ENCODE results near the gene AXIN1. TPM values are rescaled to one million over a fixed set of nuclear protein-coding genes. Genes with fewer than 3 reads are reported as not detected.

Gene AXIN1
- total and polyA plus RNA-seq, 2 donors (not counting 1 experiment from before 2014, with no cell fraction given): 5.1 to 18.7 TPM

DNA sequence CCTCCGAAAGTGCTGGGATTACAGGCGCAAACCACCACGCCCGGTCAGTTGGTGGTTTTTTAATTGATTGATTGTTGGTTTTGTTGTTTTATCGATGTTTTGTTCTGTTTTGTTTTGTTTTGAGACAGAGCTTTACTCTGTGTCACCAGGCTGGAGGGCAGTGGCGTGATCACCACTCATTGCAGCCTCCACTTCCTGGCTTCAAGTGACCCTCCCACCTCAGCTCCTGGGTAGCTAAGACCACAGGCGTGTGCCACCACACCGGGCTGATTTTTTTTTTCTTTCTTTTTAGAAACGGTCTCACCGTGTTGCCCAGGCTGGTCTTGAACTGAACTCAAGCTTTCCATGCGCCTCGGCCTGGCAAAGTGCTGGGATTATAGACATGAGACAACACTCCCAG is 105.5 kb downstream of the AXIN1 start:
- no peak overlapping the region for H3K4me3 ChIP-seq (replicated peaks in 1 of 4; ENCODE audit: control extremely low read depth in 1 of 4, insufficient read depth in 1 of 4, low read depth in 3 of 4, low read length in 4 of 4)
- no peaks in the 10 kb centered on the region for H4K20me1 ChIP-seq (ENCODE audit: control insufficient read depth, extremely low read depth, insufficient read depth, low read length)
- no peaks in the 10 kb centered on the region for H3K9me3 ChIP-seq (ENCODE audit: control insufficient read depth, insufficient read depth, low read depth, low read length)
- DNase-seq (ENCODE audit: low read depth in 2 of 2): no peak
- no peak overlapping the region for H2AFZ ChIP-seq (ENCODE audit: low read length)
- H3K27me3 ChIP-seq (ENCODE audit: control insufficient read depth, insufficient read depth, low read length): no peaks in the 10 kb centered on the region
- no peak overlapping the region for H3K27ac ChIP-seq (ENCODE audit: insufficient read depth, low read length)
- H3K4me2 ChIP-seq (ENCODE audit: extremely low read depth, insufficient read depth, low read length): no peak overlapping the region
- no peaks in the 10 kb centered on the region for H3K79me2 ChIP-seq (ENCODE audit: control insufficient read depth, insufficient read depth, low read length)
- H3K36me3 ChIP-seq (ENCODE audit: control insufficient read depth, insufficient read depth, low read length): no peaks in the 10 kb centered on the region
- H3K4me1 ChIP-seq (ENCODE audit: control insufficient read depth, extremely low read depth, insufficient read depth, low read length): no peaks in the 10 kb centered on the region
- TF ChIP-seq EZH2 (IDR thresholded peaks at IDR 0.05; ENCODE audit: low read length, missing control alignments): no peak
- TF ChIP-seq, protein P1, sequence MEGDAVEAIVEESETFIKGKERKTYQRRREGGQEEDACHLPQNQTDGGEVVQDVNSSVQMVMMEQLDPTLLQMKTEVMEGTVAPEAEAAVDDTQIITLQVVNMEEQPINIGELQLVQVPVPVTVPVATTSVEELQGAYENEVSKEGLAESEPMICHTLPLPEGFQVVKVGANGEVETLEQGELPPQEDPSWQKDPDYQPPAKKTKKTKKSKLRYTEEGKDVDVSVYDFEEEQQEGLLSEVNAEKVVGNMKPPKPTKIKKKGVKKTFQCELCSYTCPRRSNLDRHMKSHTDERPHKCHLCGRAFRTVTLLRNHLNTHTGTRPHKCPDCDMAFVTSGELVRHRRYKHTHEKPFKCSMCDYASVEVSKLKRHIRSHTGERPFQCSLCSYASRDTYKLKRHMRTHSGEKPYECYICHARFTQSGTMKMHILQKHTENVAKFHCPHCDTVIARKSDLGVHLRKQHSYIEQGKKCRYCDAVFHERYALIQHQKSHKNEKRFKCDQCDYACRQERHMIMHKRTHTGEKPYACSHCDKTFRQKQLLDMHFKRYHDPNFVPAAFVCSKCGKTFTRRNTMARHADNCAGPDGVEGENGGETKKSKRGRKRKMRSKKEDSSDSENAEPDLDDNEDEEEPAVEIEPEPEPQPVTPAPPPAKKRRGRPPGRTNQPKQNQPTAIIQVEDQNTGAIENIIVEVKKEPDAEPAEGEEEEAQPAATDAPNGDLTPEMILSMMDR (conservative IDR thresholded peaks at IDR 0.05 in 1 of 2, IDR thresholded peaks at IDR 0.05 in 1 of 2; ENCODE audit: low read depth in 1 of 2, low read length in 2 of 2): no peak
- H3K9ac ChIP-seq (ENCODE audit: insufficient read depth, low read length): no peak overlapping the region

DNA sequence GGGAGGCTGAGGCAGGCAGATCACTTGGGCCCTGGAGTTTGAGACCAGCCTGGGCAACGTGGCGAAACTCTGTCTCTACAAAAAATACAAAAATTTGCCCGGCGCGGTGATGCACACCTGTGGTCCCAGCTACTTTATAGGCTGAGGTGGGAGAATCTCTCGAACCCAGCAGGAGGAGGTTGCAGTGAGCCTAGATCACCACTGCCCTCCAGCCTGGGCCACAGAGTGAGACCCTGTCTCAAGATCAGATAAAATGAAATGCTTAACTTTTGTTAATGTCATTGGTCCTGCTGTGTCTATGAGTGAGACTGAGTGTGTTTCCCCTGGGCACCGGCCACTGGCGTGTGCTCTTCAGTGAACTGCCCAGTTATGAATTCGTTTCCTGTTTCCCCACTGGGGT is 107.4 kb downstream of the AXIN1 start:
- Histone ChIP-seq H3K79me2 (ENCODE audit: control insufficient read depth, insufficient read depth, low read length) (no peaks in the 10 kb centered on the region), H4K20me1 (ENCODE audit: control insufficient read depth, extremely low read depth, insufficient read depth, low read length) (no peaks in the 10 kb centered on the region)

DNA sequence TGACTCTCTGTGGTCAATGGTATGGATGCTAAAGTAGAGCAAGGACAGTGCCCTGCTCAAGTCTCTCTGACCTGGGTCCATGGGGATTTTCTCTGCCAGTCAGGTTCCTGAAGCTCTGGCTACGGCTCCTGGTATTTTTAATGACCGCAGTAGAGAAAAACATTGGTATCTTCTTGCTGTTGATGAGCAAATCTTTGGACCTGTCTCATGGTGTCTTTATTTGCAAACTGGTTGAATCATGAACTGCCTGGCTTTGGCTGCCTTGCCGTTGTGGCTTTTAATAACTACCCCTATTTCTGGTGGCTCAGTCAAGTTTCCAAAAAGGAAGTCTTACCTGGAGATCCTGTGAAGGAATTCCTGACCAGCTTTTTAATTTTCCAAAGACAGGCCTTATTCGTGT is 109.2 kb downstream of the AXIN1 start:
- TF ChIP-seq, protein P1 (conservative IDR thresholded peaks at IDR 0.05 in 1 of 2, IDR thresholded peaks at IDR 0.05 in 1 of 2; ENCODE audit: low read depth in 1 of 2, low read length in 2 of 2): no peak
- no peak for TF ChIP-seq EZH2 (IDR thresholded peaks at IDR 0.05; ENCODE audit: low read length, missing control alignments)
- H3K79me2 ChIP-seq (ENCODE audit: control insufficient read depth, insufficient read depth, low read length): no peaks in the 10 kb centered on the region
- H3K27ac ChIP-seq (ENCODE audit: insufficient read depth, low read length): no peak overlapping the region
- no peaks in the 10 kb centered on the region for H3K9me3 ChIP-seq (ENCODE audit: control insufficient read depth, insufficient read depth, low read depth, low read length)
- H3K4me2 ChIP-seq (ENCODE audit: extremely low read depth, insufficient read depth, low read length): no peak overlapping the region
- H3K4me1 ChIP-seq (ENCODE audit: control insufficient read depth, extremely low read depth, insufficient read depth, low read length): no peaks in the 10 kb centered on the region
- no peaks in the 10 kb centered on the region for H3K27me3 ChIP-seq (ENCODE audit: control insufficient read depth, insufficient read depth, low read length)
- no peaks in the 10 kb centered on the region for H3K36me3 ChIP-seq (ENCODE audit: control insufficient read depth, insufficient read depth, low read length)
- no peak for DNase-seq (ENCODE audit: low read depth in 2 of 2)
- H4K20me1 ChIP-seq (ENCODE audit: control insufficient read depth, extremely low read depth, insufficient read depth, low read length): no peaks in the 10 kb centered on the region
- no peak overlapping the region for H2AFZ ChIP-seq (ENCODE audit: low read length)
- H3K9ac ChIP-seq (ENCODE audit: insufficient read depth, low read length): no peak overlapping the region
- H3K4me3 ChIP-seq (replicated peaks in 1 of 4; ENCODE audit: control extremely low read depth in 1 of 4, insufficient read depth in 1 of 4, low read depth in 3 of 4, low read length in 4 of 4): no peak overlapping the region

More for the DNA sequence above, 107.4 kb downstream of the AXIN1 start:
- no peak for DNase-seq (ENCODE audit: low read depth in 2 of 2)
- Histone ChIP-seq H2AFZ (ENCODE audit: low read length) (no peak overlapping the region), H3K4me3 (replicated peaks in 1 of 4; ENCODE audit: control extremely low read depth in 1 of 4, insufficient read depth in 1 of 4, low read depth in 3 of 4, low read length in 4 of 4) (no peak overlapping the region), H3K27ac (ENCODE audit: insufficient read depth, low read length) (no peak overlapping the region), H3K4me2 (ENCODE audit: extremely low read depth, insufficient read depth, low read length) (no peak overlapping the region), H3K27me3 (ENCODE audit: control insufficient read depth, insufficient read depth, low read length) (no peaks in the 10 kb centered on the region), H3K9me3 (ENCODE audit: control insufficient read depth, insufficient read depth, low read depth, low read length) (no peaks in the 10 kb centered on the region), H3K36me3 (ENCODE audit: control insufficient read depth, insufficient read depth, low read length) (no peaks in the 10 kb centered on the region), H3K4me1 (ENCODE audit: control insufficient read depth, extremely low read depth, insufficient read depth, low read length) (no peaks in the 10 kb centered on the region), H3K9ac (ENCODE audit: insufficient read depth, low read length) (no peak overlapping the region)
- TF ChIP-seq, protein P1 (conservative IDR thresholded peaks at IDR 0.05 in 1 of 2, IDR thresholded peaks at IDR 0.05 in 1 of 2; ENCODE audit: low read depth in 1 of 2, low read length in 2 of 2): no peak
- no peak for TF ChIP-seq EZH2 (IDR thresholded peaks at IDR 0.05; ENCODE audit: low read length, missing control alignments)
